ACC112 (cell line): ENCODE results near the gene AOPEP.
A peak's percentile ranks its signal among the peaks of the same experiment; 100 is the strongest.
"Not testable (repeated sequence)": the region's sequence is repeated elsewhere in the genome, so short reads cannot be mapped to it uniquely, and the experiment has no call there.

Source experiments
- H2AFZ ChIP-seq: fragments of 200-600 bp; sonication (generic); one replicate; pipeline ENCODE4 v1.6.0; 2017; ENCODE audit warnings: antibody characterized with exemption, low read length; ENCODE audit not compliant: unreplicated experiment
- H3K27ac ChIP-seq: fragments of 200-600 bp; sonication (generic); 2 replicates; pipeline ENCODE4 v1.5.1; 2014; ENCODE audit warnings: low read depth, mild to moderate bottlenecking, antibody characterized with exemption, low read length, moderate library complexity
- H3K27me3 ChIP-seq: fragments of 200-600 bp; sonication (generic); 2 replicates; pipeline ENCODE4 v1.6.1; 2014; ENCODE audit warnings: mild to moderate bottlenecking, antibody characterized with exemption, low read length, moderate library complexity, mixed read lengths; ENCODE audit not compliant: insufficient read depth
- H3K36me3 ChIP-seq: fragments of 200-600 bp; sonication (generic); 2 replicates; pipeline ENCODE4 v1.6.1; 2016; ENCODE audit warnings: mild to moderate bottlenecking, antibody characterized with exemption, low read length, moderate library complexity, mixed read lengths; ENCODE audit not compliant: insufficient read depth
- H3K4me1 ChIP-seq: fragments of 200-600 bp; sonication (generic); one replicate; pipeline ENCODE4 v1.6.1; 2016; ENCODE audit warnings: low read length, mixed read lengths; ENCODE audit not compliant: insufficient read depth, unreplicated experiment, control insufficient read depth
- H3K4me3 ChIP-seq: fragments of 200-600 bp; sonication (generic); 2 replicates; pipeline ENCODE4 v1.5.1; 2014; ENCODE audit warnings: mild to moderate bottlenecking, low read depth, low read length
- H3K79me2 ChIP-seq: fragments of 200-600 bp; sonication (generic); one replicate; pipeline ENCODE4 v1.6.0; 2016; ENCODE audit warnings: low read length; ENCODE audit not compliant: control insufficient read depth, unreplicated experiment, insufficient read depth

The AOPEP gene

GRCh38 chr9:94826644-94827410 is 100.3 kb downstream of the AOPEP start:
- Histone ChIP-seq H3K27ac (0 out of 2 replicates have a peak overlapping the region, but pooled peaks have one; percentile 20), H3K4me3 (no peak overlapping the region), H3K36me3 (no peaks in the 10 kb centered on the region; the same call in 1 of the 2 replicates), H3K4me1 (peaks cover 16% of the 10 kb centered on the region), H2AFZ (no peak overlapping the region), H3K27me3 (no peaks in the 10 kb centered on the region), H3K79me2 (no peaks in the 10 kb centered on the region)

GRCh38 chr9:94827584-94828304 is 101.2 kb downstream of the AOPEP start:
- Histone ChIP-seq H3K79me2 (no peaks in the 10 kb centered on the region), H3K36me3 (no peaks in the 10 kb centered on the region; the same call in 1 of the 2 replicates), H3K4me3 (no peak overlapping the region), H3K27ac (0 out of 2 replicates have a peak overlapping the region, but pooled peaks have one; percentile 20), H3K27me3 (no peaks in the 10 kb centered on the region), H2AFZ (no peak overlapping the region), H3K4me1 (peaks cover 6% of the 10 kb centered on the region)

- Histone ChIP-seq H3K27ac (no peak overlapping the region), H3K79me2 (no peaks in the 10 kb centered on the region), H3K4me1 (peaks cover 6% of the 10 kb centered on the region), H3K27me3 (no peaks in the 10 kb centered on the region), H2AFZ (no peak overlapping the region), H3K36me3 (no peaks in the 10 kb centered on the region; the same call in 1 of the 2 replicates), H3K4me3 (no peak overlapping the region)
Measured at GRCh38 chr9:94829380-94830070, 103.0 kb downstream of the AOPEP start.

GRCh38 chr9:94830071-94830604 is 103.6 kb downstream of the AOPEP start:
- H3K4me3 ChIP-seq, H2AFZ ChIP-seq, H3K27ac ChIP-seq, H3K36me3 ChIP-seq, H3K79me2 ChIP-seq, H3K4me1 ChIP-seq, H3K27me3 ChIP-seq: not testable (repeated sequence)

- Histone ChIP-seq H3K4me1 (no peaks in the 10 kb centered on the region), H2AFZ (no peak overlapping the region), H3K27me3 (no peaks in the 10 kb centered on the region), H3K27ac (no peak overlapping the region), H3K36me3 (no peaks in the 10 kb centered on the region), H3K4me3 (no peak overlapping the region), H3K79me2 (no peaks in the 10 kb centered on the region)
Measured at GRCh38 chr9:94833802-94834201, 107.3 kb downstream of the AOPEP start.

GRCh38 chr9:94837404-94837803 is 110.9 kb downstream of the AOPEP start:
- Histone ChIP-seq H3K4me1 (no peaks in the 10 kb centered on the region), H3K27me3 (no peaks in the 10 kb centered on the region), H3K27ac (no peak overlapping the region), H2AFZ (no peak overlapping the region), H3K4me3 (no peak overlapping the region), H3K36me3 (0 out of 2 replicates have a peak, but pooled peaks cover 6% of the 10 kb centered on the region), H3K79me2 (no peaks in the 10 kb centered on the region)

GRCh38 chr9:94839398-94839797 is 112.9 kb downstream of the AOPEP start:
- Histone ChIP-seq H3K27ac (no peak overlapping the region), H3K36me3 (0 out of 2 replicates have a peak, but pooled peaks cover 6% of the 10 kb centered on the region), H3K79me2 (no peaks in the 10 kb centered on the region), H3K27me3 (no peaks in the 10 kb centered on the region), H3K4me1 (no peaks in the 10 kb centered on the region), H3K4me3 (no peak overlapping the region), H2AFZ (no peak overlapping the region)

- H3K36me3 ChIP-seq: 0 out of 2 replicates have a peak, but pooled peaks cover 6% of the 10 kb centered on the region
- no peaks in the 10 kb centered on the region for H3K4me1 ChIP-seq
- no peak overlapping the region for H3K4me3 ChIP-seq
- H3K27me3 ChIP-seq: no peaks in the 10 kb centered on the region
- no peaks in the 10 kb centered on the region for H3K79me2 ChIP-seq
- H2AFZ ChIP-seq: no peak overlapping the region
- no peak overlapping the region for H3K27ac ChIP-seq
Measured at GRCh38 chr9:94840738-94841137, 114.2 kb downstream of the AOPEP start.

- Histone ChIP-seq H3K27me3 (no peaks in the 10 kb centered on the region), H3K27ac (no peak overlapping the region), H3K36me3 (0 out of 2 replicates have a peak, but pooled peaks cover 6% of the 10 kb centered on the region), H3K4me1 (peaks cover 12% of the 10 kb centered on the region), H3K79me2 (no peaks in the 10 kb centered on the region), H2AFZ (no peak overlapping the region), H3K4me3 (no peak overlapping the region)
Measured at GRCh38 chr9:94843134-94843533, 116.6 kb downstream of the AOPEP start.

- no peak overlapping the region for H2AFZ ChIP-seq
- no peaks in the 10 kb centered on the region for H3K79me2 ChIP-seq
- no peaks in the 10 kb centered on the region for H3K36me3 ChIP-seq
- H3K4me1 ChIP-seq: peaks cover 12% of the 10 kb centered on the region
- no peaks in the 10 kb centered on the region for H3K27me3 ChIP-seq
- H3K4me3 ChIP-seq: no peak overlapping the region
- H3K27ac ChIP-seq: no peak overlapping the region
Measured at GRCh38 chr9:94846739-94847138, 120.2 kb downstream of the AOPEP start.
